Keratinocyte (primary cell): ENCODE data around the gene TCP11L1.
A peak's percentile ranks its signal among the peaks of the same experiment; 100 is the strongest.

Source experiments
- EZH2 ChIP-seq: IDR thresholded peaks from one replicate; pipeline ENCODE4 v1.6.1; 2012; ENCODE audit warnings: inconsistent platforms, mild to moderate bottlenecking, low read length, moderate library complexity
- TF ChIP-seq, protein P1 (sequence below), 3 experiments: IDR thresholded peaks in 1 of 3; conservative IDR thresholded peaks in 1 of 3; optimal IDR thresholded peaks in 1 of 3; 2 replicates in 2 of 3; 3 replicates in 1 of 3; pipeline versions ENCODE3 to v1.5.1; 2011; ENCODE audit warnings: low read length in 3 of 3, mild to moderate bottlenecking in 3 of 3, moderate library complexity in 2 of 3, control low read depth in 1 of 3, inconsistent platforms in 1 of 3; ENCODE audit not compliant: insufficient read depth in 2 of 3; ENCODE audit errors: extremely low read depth in 1 of 3

GRCh38 chr11:33064033-33064825 is 24.9 kb downstream of the TCP11L1 start:
- TF ChIP-seq, protein P1, sequence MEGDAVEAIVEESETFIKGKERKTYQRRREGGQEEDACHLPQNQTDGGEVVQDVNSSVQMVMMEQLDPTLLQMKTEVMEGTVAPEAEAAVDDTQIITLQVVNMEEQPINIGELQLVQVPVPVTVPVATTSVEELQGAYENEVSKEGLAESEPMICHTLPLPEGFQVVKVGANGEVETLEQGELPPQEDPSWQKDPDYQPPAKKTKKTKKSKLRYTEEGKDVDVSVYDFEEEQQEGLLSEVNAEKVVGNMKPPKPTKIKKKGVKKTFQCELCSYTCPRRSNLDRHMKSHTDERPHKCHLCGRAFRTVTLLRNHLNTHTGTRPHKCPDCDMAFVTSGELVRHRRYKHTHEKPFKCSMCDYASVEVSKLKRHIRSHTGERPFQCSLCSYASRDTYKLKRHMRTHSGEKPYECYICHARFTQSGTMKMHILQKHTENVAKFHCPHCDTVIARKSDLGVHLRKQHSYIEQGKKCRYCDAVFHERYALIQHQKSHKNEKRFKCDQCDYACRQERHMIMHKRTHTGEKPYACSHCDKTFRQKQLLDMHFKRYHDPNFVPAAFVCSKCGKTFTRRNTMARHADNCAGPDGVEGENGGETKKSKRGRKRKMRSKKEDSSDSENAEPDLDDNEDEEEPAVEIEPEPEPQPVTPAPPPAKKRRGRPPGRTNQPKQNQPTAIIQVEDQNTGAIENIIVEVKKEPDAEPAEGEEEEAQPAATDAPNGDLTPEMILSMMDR (optimal IDR thresholded peaks at IDR 0.05 in 1 of 3, IDR thresholded peaks at IDR 0.05 in 1 of 3, conservative IDR thresholded peaks at IDR 0.05 in 1 of 3; ENCODE audit: extremely low read depth in 1 of 3, insufficient read depth in 2 of 3, low read length in 3 of 3) = peak in 1 of 3 experiments; percentile 32
- TF ChIP-seq EZH2 = no peak
